GM18858 (cell line): ENCODE results near the gene COL19A1.
"Not testable (repeated sequence)": the region's sequence is repeated elsewhere in the genome, so short reads cannot be mapped to it uniquely, and the experiment has no call there.

ENCODE experiments used
- ATAC-seq: cut with Tn5 transposase; IDR thresholded peaks from one replicate; pipeline ENCODE4 v1.9.1; 2021; ENCODE audit not compliant: unreplicated experiment

Gene COL19A1

DNA sequence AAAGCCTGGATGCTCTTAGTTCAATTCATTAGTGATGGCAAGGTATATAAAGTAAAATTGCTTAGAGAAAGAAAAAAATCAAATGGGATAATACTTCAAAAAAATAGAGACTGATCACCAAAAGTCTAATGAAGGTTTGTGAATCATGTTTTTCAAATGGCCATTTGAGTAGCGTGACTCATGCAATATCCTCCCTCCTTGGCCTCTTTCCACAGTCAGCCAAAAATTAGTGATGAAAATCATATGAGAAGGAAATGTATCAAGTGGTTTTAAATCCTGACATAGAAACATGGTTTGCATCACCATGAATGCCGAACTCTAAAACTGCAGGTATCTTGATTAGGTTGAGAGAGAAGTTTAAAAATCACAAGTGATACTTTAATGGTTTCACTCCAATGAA lies 1.2 kb upstream of the COL19A1 start:
- no peak for ATAC-seq

DNA sequence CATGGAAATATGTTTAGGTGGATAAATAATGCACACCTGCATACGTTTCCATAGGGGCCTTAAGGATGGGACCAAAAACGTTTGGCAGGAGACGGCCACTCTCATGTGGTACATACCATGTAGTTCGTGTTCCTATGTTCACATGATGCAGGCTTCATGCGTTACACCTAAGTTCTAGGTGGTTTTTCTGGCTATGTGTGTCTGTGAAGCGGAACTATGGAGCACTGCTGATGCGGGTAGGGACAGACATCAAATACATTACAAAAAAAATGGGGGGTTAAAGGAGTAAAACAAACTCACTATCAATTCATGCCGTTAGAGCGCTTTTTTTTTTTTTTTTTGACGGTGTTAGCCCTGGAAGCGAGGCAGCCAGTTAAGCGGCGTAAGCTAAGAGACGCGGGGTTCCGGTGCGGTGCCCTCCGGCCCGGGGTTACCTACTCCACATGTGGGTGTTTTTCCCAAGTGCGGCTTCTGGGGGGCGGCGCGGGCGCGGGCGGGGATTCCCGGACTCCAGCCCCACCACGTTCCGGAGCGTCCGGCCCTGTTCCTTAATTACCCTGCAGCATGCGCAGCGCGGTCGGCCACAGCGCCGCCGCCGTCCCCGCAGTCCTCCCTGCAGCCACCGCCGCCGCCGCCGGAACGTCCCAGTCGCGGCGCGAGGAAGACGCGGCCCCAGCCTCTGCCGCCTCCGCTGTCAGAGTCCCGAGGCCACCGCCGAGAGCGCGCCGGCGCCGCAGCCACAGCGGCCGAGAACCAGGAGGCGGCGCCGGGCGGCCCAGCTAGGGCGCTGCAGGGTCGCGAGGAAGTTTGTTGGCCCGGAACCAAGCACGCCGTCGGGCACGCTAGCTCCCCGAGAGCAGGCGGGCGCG lies 648 bp downstream of the COL19A1 start:
- ATAC-seq = peak; percentile 48

DNA sequence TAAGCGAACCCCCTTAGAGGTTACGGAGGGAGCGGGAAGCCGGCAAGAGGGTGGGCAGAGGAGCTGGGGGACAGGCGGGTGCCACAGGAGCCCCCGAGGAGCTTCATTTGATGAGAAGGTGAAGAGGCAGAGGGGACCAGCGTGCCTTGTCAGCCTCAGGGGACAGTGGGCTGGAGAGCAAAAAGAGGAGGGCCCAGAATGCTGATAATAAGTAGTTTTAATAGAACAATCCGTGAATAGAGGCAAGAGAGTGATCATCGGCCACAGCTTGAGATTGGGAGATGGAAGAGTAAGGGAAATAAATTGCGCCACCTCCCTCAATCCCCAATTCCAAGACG lies 1.3 kb downstream of the COL19A1 start:
- ATAC-seq = no peak

DNA sequence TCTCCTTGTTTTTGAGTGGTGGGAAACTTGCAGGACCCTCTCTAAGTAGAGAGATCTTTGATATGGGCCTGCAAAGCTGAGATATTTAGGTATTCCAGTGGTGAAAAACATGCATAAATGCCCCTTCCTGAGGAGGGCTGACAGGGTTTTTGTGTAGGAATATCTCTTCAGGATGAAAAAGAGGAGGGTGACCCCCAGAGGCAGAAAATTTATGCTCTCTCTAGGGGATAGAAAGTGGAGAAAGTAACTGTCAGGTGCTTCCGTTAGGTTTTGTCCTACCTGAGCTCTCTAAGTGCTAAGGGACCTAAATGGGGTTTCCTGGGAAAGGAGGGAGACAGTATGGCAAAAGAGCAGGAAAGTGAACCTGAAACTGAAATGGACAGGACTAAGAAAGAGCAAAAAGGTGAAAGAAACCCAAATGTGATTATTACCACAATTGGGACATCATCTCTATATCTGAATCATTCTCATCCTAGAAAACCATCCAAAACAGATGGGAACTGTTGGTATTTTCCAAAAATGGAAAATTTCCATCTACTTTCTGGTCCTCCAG lies 2.0 kb downstream of the COL19A1 start:
- ATAC-seq = no peak

DNA sequence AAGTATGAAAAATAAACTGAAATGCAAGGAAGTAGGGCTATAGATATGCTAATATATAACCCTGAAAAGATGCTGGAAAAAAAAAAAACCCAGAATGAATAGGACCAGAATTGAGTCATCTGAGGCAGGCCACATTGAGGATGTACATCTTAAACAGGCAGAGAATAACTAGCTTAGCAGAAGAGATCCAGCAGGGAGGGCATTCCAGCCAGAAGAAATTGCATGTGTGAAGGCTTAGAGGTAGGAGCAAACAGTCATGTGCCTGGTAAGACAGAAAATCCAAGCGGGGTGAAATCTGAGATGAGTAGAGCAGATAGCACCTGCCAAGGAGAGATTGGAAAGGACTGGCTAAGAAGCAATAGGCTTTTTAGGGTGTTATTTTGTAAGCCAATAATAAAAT lies 2.6 kb downstream of the COL19A1 start:
- ATAC-seq = no peak

DNA sequence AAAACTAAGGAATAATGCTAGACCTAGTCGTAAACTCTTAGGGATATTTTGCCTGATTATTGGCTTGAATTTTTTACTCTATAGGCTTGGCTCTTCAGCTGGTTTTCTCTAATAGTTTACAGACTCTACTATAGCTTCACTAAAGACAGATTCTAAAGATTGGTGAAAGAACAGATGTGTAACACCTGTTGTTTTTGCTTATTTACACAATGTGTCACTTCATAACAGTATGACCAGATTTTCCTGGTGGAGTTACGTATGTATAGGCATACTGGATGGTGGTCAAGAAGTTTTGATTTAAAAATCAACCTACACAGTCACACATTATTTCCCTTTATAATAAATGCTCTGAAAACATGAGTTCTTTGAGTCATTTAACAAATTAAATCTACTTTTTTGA lies 4.8 kb downstream of the COL19A1 start:
- ATAC-seq = no peak

DNA sequence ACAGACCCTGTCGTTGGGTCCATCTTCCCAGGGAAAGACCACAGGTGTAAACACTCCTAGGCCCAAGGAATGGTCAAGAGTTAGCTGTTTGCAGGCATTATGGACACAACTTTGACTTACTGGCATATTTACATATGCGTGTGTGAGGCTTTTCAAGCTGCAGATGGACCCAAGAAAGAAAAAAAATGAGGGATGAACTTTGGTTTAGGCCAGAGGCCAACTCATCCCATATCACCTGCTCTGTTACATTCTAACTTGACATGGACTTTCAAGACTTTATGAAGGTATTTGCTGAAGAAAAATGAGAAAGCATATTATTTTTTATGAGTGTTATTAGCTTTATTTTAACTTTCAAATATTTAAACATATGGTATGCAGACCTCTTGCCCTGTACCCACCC lies 6.9 kb downstream of the COL19A1 start:
- ATAC-seq = no peak

DNA sequence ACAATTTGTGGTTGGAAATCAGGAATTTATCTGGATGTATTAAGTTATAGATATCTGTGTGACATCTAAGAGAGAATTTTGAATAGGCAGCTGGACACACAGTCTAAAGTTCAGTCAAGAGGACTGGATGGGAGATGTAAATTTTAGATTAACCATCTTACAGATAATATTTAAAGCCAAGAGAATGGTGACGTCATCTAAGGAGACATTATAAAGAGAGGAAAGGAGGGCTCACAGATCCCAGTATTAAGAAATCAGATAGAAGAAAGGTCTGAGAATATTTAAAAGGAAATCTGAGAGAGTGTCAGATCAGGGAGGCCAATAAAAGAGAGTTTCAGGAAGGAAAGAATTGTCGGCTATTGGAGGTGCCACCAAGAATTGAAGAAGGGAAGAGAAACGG lies 9.4 kb downstream of the COL19A1 start:
- ATAC-seq = no peak

DNA sequence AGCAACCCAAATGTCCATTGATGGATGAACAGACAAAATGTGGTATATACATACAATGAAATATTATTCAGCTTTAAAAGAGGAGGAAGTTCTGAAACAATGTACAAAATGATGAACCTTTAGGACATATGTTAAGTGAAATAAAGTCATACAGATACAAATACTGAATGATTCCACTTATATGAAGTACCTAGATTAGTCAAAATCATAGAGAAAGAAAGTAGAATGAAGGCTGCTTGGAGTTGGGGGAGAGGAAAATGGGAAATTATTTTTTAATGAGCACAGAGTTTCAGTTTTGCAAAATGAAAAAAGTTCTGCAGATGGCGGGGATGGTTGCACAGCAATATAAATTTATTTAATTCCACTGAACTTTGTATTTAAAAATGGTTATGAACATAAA lies 12.4 kb downstream of the COL19A1 start:
- ATAC-seq = no peak

DNA sequence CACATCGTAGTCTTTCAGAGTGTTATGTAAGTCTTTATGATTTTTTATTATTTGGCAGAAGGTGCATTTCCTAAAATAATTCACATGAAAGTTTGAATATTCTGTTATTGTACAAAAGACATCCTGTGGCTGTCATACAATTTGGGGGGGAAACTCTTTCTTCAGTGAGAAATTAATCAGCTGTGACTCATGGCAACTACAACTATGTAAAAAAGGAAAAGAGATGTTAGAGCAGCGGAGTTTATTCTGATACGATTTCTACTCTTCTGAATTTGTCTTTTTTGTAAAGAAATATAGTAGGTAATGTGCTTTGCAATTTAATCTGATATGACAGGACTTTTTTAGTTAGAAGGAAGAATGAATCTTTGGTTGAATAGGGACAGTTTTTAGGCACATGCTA lies 14.2 kb downstream of the COL19A1 start:
- ATAC-seq = peak; percentile 25

DNA sequence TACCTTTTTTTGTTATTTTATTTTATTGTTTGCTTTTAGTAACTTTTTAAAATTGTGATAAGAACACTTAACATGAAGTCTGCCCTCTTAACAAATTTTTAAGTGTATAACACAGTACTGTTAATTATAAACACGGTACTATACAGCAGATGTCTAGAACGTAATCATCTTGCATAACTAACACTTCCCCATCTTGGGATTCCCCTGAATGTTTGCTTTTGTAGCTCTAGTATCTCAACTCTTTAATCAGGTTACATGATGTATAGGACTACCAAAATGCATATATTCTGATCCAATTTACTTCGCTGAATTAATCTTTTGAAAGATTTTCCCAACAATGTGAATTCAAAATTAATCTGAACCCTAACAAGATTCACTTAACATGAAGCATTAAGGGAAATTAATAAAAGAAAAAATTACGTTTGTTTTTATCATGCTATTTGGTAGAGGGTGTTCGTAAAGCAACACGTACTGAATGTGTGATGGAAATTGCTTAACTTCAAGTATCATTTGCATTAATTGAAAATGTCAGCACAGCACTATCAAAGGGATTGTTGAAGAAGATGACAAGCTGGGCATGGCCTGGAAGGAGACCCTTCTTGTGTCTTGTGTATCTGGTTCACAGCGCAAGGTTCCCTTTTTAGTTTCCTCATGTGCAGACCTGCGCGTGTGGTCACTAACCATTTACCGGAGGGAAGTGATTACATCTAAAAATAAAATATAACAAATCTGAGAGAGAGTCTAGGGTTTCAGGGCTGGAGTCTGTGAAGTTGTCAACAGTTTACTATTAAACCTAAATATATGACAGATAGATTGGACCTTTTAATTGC lies 15.2 kb downstream of the COL19A1 start:
- ATAC-seq = peak; percentile 77

DNA sequence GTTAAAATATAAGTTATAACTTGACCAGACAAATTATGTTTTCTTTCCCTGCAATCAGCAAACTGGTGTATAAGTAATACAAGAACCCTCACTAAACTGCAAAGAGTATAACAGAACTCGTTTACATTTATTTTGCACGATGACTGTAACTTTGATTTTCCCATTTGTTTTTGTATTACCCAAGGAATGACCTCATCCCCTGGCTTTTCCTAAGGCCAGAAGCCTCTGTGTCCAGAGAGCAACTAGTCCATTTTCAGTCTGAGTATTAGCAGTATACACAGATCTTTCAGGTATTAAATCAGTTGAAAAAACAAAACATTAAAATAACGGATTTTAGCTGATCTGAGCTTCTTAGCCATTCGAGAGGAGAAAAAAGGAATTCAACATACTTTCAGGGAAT lies 17.2 kb downstream of the COL19A1 start:
- ATAC-seq = no peak

DNA sequence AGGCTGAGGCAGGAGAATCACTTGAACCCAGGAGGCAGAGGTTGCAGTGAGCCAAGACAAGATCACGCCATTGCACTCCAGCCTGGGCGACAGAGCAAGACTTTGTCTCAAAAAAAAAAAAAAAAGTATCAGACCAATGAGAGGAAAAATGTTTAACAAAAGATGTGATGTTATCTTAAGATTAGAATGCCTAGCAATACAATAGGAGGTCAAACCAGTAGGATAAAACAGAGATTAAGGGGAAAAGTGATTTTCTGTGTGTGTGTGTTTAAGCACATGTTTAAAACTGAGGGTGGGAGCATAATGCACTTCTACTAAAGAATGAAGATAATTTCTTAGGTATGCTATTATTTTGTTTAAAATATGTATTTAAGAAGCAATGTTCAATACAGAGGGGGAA lies 17.9 kb downstream of the COL19A1 start:
- no peak for ATAC-seq

DNA sequence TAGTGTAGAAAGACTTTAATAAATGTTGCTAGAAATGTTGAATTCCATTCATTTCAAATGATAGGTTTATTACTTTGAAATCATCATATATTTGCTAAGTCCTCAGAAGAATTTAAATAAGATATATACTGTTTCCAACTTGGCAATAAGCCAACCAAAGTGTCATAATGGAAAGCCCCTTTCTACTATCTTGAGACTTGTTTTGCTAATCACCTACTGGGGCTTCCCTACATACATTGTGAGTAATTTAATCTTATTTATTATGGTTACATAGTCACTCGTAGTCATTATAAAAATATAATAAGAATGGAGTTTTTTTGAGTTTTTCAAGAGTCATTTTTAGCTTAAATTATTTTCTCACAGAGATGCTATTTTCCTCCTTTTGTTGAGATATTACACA lies 20.7 kb downstream of the COL19A1 start:
- peak; percentile 69 for ATAC-seq

DNA sequence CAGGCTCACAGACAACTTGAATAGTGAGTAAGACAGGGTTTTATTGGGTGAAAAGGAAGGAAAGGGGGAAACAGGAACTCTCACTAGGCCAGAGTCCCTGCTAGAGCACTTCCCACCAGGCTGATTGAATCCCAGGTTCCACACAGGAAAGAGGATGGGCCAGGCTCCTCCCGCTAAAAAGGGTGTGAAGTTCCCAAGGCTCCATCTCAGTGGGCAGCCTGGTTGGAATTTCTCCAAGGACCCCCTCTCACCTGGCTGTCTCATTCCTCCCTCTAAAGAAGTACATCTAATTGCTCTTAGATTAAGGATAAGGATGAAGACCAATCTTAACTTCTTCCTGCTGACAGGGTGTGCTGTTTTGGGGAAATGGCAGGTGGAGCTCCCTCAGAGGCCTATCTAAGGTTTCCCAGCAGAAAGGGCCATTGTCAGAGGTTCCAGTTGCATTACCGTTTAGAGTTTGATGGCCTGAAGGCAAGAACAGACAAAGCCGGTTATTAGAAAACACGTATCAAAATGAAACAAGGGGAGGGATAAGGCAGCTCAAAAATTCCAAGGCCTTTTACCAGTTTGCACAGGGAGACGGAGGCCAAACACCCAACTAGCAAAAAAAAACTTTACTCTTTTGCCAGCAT lies 21.5 kb downstream of the COL19A1 start:
- ATAC-seq = no peak

DNA sequence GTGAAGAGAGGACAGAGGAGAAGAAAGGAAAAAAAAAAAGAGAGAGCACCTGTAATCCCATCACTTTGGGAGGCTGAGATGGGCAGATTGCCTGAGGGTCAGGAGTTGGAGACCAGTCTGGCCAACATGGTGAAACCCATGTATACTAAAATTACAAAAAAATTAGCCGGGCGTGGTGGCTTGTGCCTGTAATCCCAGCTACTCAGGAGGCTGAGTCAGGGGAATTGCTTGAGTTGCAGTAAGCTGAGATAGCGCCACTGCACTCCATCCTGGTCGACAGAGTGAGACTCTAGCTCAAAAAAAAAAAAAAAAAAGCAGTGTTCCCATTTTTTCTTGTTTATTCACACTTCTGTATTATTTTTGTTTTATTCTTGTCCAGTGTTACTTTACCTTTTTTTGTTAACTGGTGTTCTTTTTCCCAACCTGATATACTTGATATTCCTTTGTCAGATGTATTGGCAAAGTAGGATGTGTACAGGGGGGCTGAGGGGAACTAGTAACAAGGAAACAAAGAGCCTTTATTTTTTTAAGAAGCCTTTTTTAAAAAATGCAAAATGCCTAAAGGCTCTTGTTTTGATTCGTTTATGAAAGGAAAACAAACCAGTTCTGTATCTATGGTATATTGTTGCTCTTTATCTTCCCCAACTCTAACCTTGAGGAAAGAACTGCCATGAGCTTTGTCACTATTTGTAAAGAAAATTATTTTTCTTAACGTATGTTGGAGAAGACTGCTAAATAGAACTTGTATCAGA lies 22.3 kb downstream of the COL19A1 start:
- no peak for ATAC-seq

DNA sequence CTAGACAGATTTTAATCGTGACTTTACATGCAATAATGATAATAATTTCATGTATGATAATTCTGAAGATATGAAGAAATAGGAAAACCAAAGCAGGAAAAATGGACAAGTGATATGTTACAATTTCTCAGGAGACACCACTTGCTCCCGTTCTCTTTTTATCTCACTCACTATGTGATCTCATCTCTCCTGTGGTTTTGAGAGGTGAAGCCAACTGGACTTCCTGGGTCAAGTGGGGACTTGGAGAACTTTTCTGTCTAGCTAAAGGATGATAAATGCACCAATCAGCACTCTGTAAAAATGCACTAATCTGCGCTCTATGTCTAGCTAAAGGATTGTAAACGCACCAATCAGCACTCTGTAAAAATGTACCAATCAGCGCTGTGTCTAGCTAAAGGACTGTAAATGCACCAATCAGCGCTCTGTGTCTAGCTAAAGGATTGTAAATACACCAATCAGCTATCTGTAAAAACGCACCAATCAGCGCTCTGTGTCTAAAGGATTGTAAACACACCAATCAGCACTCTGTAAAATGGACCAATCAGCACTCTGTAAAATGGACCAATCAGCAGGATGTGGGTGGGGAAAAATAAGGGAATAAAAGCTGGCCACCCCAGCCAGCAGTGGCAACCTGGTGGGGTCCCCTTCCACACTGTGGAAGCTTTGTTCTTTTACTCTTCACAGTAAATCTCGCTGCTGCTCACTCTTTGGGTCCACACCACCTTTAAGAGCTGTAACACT lies 23.0 kb downstream of the COL19A1 start:
- ATAC-seq = not testable (repeated sequence)

DNA sequence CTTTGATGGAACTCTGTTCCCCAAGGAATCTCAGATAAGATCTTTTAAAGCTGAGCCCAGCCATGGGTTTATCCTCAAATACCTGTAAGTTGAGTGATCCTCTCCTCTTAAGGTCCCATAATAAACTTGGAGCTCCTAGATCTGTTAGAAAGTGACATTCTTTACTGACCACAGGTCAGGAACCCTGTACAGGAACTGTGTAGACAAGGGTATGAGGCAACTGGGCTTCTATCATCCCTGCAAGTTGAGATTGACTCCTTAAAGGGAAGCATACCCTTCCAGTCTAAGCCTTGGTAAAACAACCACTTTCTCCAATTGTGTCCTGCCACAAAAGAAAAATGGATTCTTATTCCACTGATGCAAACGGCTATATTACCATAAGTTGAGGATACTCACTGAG lies 26.2 kb downstream of the COL19A1 start:
- not testable (repeated sequence) for ATAC-seq

DNA sequence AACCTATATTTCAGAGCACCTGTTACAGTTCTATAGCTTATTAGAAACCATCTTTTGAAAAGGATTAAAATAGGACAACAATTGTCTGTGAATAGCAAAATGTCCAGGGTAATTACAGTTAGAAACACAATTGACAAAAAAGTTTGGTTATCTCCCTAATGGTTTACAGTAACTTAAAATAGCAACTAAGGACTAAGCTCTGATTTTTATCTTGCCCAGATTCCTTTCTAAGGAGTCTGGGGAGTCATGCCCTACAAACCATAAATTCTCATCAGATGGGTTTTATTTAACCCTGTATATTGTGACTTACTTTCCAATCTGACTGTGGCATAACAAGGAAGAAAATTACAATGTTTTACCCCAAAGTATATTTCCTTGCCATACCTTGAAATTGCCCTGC lies 26.9 kb downstream of the COL19A1 start:
- not testable (repeated sequence) for ATAC-seq
